DND-41 (cell line): ENCODE data around the gene DBNDD2.
A peak's percentile ranks its signal among the peaks of the same experiment; 100 is the strongest.

ENCODE experiments used
- ATAC-seq: fragments of 200-7000 bp; cut with Tn5 transposase; 3 replicates; pipeline ENCODE4 v1.9.1; 2021; ENCODE audit warnings: low read depth; ENCODE audit not compliant: insufficient read depth
- DNase-seq: peaks from one replicate; pipeline ENCODE4 v3.0.0-alpha.2; 2020
- H2AFZ ChIP-seq: 2 replicates; pipeline ENCODE4 v1.6.0; 2012; ENCODE audit warnings: low read depth, low read length
- H3K27ac ChIP-seq: 2 replicates; pipeline ENCODE4 v1.5.1; 2012; ENCODE audit warnings: low read length, inconsistent platforms
- H3K27me3 ChIP-seq: fragments of 200-600 bp; sonication (generic); 2 replicates; pipeline ENCODE4 v1.6.0; 2012; ENCODE audit warnings: low read length, mild to moderate bottlenecking, inconsistent platforms; ENCODE audit not compliant: insufficient read depth, poor library complexity
- H3K36me3 ChIP-seq: 2 replicates; pipeline ENCODE4 v1.5.1; 2012; ENCODE audit warnings: low read length, inconsistent platforms; ENCODE audit not compliant: insufficient read depth
- H3K4me1 ChIP-seq: 2 replicates; pipeline ENCODE4 v1.5.1; 2012; ENCODE audit warnings: mild to moderate bottlenecking, low read length; ENCODE audit not compliant: insufficient read depth
- H3K4me2 ChIP-seq: 2 replicates; pipeline ENCODE4 v1.6.0; 2012; ENCODE audit warnings: mild to moderate bottlenecking, moderate library complexity, low read length, inconsistent platforms; ENCODE audit not compliant: insufficient read depth
- H3K4me3 ChIP-seq, 2 experiments: fragments of 200-600 bp in 1 of 2; shearing (Covaris generic) in 1 of 2; 2 replicates each; pipeline ENCODE4 v1.5.1; 2012 to 2016; ENCODE audit warnings: inconsistent platforms in 2 of 2, low read length in 2 of 2, mild to moderate bottlenecking in 2 of 2, low read depth in 1 of 2, moderate library complexity in 1 of 2
- H3K79me2 ChIP-seq: 2 replicates; pipeline ENCODE4 v1.6.0; 2012; ENCODE audit warnings: low read length, inconsistent platforms; ENCODE audit not compliant: insufficient read depth
- H3K9ac ChIP-seq: 2 replicates; pipeline ENCODE4 v1.6.0; 2012; ENCODE audit warnings: low read depth, mild to moderate bottlenecking, inconsistent platforms, low read length, moderate library complexity
- H3K9me3 ChIP-seq: 2 replicates; pipeline ENCODE4 v1.5.1; 2012; ENCODE audit warnings: low read length, moderate library complexity, mild to moderate bottlenecking, inconsistent platforms; ENCODE audit not compliant: insufficient read depth, severe bottlenecking
- H4K20me1 ChIP-seq: 2 replicates; pipeline ENCODE4 v1.6.0; 2012; ENCODE audit warnings: low read length; ENCODE audit not compliant: insufficient read depth
- CTCF ChIP-seq: IDR thresholded peaks from 2 replicates; pipeline ENCODE4 v1.5.1; 2012; ENCODE audit warnings: borderline replicate concordance, low read length, moderate library complexity, mild to moderate bottlenecking; ENCODE audit not compliant: poor library complexity, severe bottlenecking; ENCODE audit errors: extremely low read depth
- EZH2 ChIP-seq: IDR thresholded peaks from 3 replicates; pipeline ENCODE4 v1.6.1; 2012; ENCODE audit warnings: borderline replicate concordance, low read depth, mild to moderate bottlenecking, moderate library complexity, low read length, inconsistent platforms; ENCODE audit not compliant: severe bottlenecking

DBNDD2 gene

GRCh38 chr20:45390931-45391330 lies 17.2 kb upstream of the DBNDD2 start:
- Histone ChIP-seq H4K20me1 (no peaks in the 10 kb centered on the region), H3K36me3 (0 out of 2 replicates have a peak, but pooled peaks cover 3% of the 10 kb centered on the region), H3K4me1 (no peaks in the 10 kb centered on the region), H3K27ac (no peak overlapping the region), H3K9ac (no peak overlapping the region), H2AFZ (no peak overlapping the region), H3K27me3 (no peaks in the 10 kb centered on the region), H3K4me2 (no peak overlapping the region), H3K79me2 (no peaks in the 10 kb centered on the region), H3K4me3 (no peak overlapping the region), H3K9me3 (no peaks in the 10 kb centered on the region)
- ATAC-seq (no peak), DNase-seq (no peak)
- TF ChIP-seq EZH2 = no peak
- TF ChIP-seq CTCF = no peak

GRCh38 chr20:45391559-45391958 lies 16.5 kb upstream of the DBNDD2 start:
- no peak for DNase-seq
- 0 out of 2 replicates have a peak, but pooled peaks cover 3% of the 10 kb centered on the region for H3K36me3 ChIP-seq
- ATAC-seq = no peak
- no peak overlapping the region for H3K4me2 ChIP-seq
- H3K79me2 ChIP-seq = no peaks in the 10 kb centered on the region
- H4K20me1 ChIP-seq = no peaks in the 10 kb centered on the region
- H3K27me3 ChIP-seq = no peaks in the 10 kb centered on the region
- no peak overlapping the region for H3K9ac ChIP-seq
- H3K4me1 ChIP-seq = no peaks in the 10 kb centered on the region
- TF ChIP-seq CTCF (no peak), EZH2 (no peak)
- no peaks in the 10 kb centered on the region for H3K9me3 ChIP-seq
- H3K27ac ChIP-seq = no peak overlapping the region
- no peak overlapping the region for H2AFZ ChIP-seq
- H3K4me3 ChIP-seq = no peak overlapping the region

- Histone ChIP-seq H3K4me1 (no peaks in the 10 kb centered on the region), H3K4me2 (no peak overlapping the region), H3K79me2 (no peaks in the 10 kb centered on the region), H3K9ac (no peak overlapping the region), H3K36me3 (0 out of 2 replicates have a peak, but pooled peaks cover 3% of the 10 kb centered on the region), H3K27ac (no peak overlapping the region), H3K4me3 (no peak overlapping the region), H3K9me3 (no peaks in the 10 kb centered on the region), H4K20me1 (no peaks in the 10 kb centered on the region), H3K27me3 (no peaks in the 10 kb centered on the region), H2AFZ (no peak overlapping the region)
- no peak for DNase-seq
- TF ChIP-seq CTCF (peak; percentile 18), EZH2 (no peak)
- ATAC-seq = no peak
Observed at GRCh38 chr20:45392733-45393132, 15.4 kb upstream of the DBNDD2 start.
